Upper lobe of left lung (tissue), 4 donors: Measurements from ENCODE around the gene ZXDC.

ENCODE experiments used
- CTCF ChIP-seq, 6 experiments: fragments of 450-650 bp in 4 of 6; fragments of 200-600 bp in 2 of 6; sonication (generic) in 2 of 6; IDR thresholded peaks; one replicate each; pipeline ENCODE4 v1.5.1; 2016 to 2019; ENCODE audit warnings: antibody characterized with exemption in 6 of 6
- EP300 ChIP-seq, 4 donors: sonication (generic); formaldehyde crosslinking; IDR thresholded peaks; one replicate each; pipeline ENCODE4 v1.5.1; 2017; ENCODE audit warnings: antibody characterized with exemption in 4 of 4, control low read depth in 2 of 4
- POLR2A ChIP-seq, 4 donors: fragments of 450-650 bp; IDR thresholded peaks; one replicate each; pipeline ENCODE4 v1.5.1; 2016 to 2017; ENCODE audit warnings: antibody characterized with exemption in 4 of 4, mild to moderate bottlenecking in 2 of 4
- POLR2AphosphoS5 ChIP-seq, 2 donors: sonication (generic); formaldehyde crosslinking; IDR thresholded peaks; one replicate each; pipeline ENCODE4 v1.5.1; 2017; ENCODE audit warnings: antibody characterized with exemption in 2 of 2

GRCh38 chr3:126389112-126389793 lies 86.4 kb downstream of the ZXDC start:
- TF ChIP-seq CTCF (IDR thresholded peaks at IDR 0.05) (peak; percentile 90 to 100 (median 98)), EP300 (IDR thresholded peaks at IDR 0.05) (peak in 2 of 4 donors; percentile 70 to 93), POLR2A (IDR thresholded peaks at IDR 0.05) (peak in 3 of 4 donors; percentile 47 to 77 (median 68)), POLR2AphosphoS5 (IDR thresholded peaks at IDR 0.05) (peak; percentile 63 to 81)
